GM18520 (cell line): Measurements from ENCODE around the gene CREBBP.
A peak's percentile ranks its signal among the peaks of the same experiment; 100 is the strongest.
"Not testable (repeated sequence)": the region's sequence is repeated elsewhere in the genome, so short reads cannot be mapped to it uniquely, and the experiment has no call there.

ENCODE experiments used
- ATAC-seq: cut with Tn5 transposase; IDR thresholded peaks from one replicate; pipeline ENCODE4 v1.9.1; 2021; ENCODE audit not compliant: unreplicated experiment

The CREBBP gene

GRCh38 chr16:3717235-3718018 is 163.1 kb downstream of the CREBBP start, which contains the start of gene TRAP1:
Gene TRAP1, minus strand, starts transcription at chr16:3717524. Its CDS starts 16 bp downstream, at chr16:3717508.
- peak; percentile 88 for ATAC-seq

GRCh38 chr16:3716831-3717234 is 163.7 kb downstream of the CREBBP start:
- ATAC-seq = peak; percentile 6

GRCh38 chr16:3715430-3715829 is 165.1 kb downstream of the CREBBP start:
- no peak for ATAC-seq

GRCh38 chr16:3714378-3714777 is 166.1 kb downstream of the CREBBP start:
- not testable (repeated sequence) for ATAC-seq

GRCh38 chr16:3713587-3714242 is 166.8 kb downstream of the CREBBP start:
- ATAC-seq = no peak

- ATAC-seq = no peak
These were observed 167.6 kb downstream of the CREBBP start for GRCh38 chr16:3712861-3713372.

- no peak for ATAC-seq
These were observed 174.1 kb downstream of the CREBBP start for GRCh38 chr16:3706253-3707012.

- no peak for ATAC-seq
These were observed 178.4 kb downstream of the CREBBP start for GRCh38 chr16:3702082-3702481.

- no peak for ATAC-seq
These were observed 179.0 kb downstream of the CREBBP start for GRCh38 chr16:3701531-3701930.

- no peak for ATAC-seq
These were observed 181.6 kb downstream of the CREBBP start for GRCh38 chr16:3698941-3699340.

GRCh38 chr16:3696425-3697218 is 183.9 kb downstream of the CREBBP start:
- ATAC-seq = no peak

GRCh38 chr16:3695610-3696369 is 184.7 kb downstream of the CREBBP start:
- ATAC-seq = no peak

GRCh38 chr16:3694051-3694450 is 186.5 kb downstream of the CREBBP start:
- ATAC-seq = no peak

GRCh38 chr16:3691761-3692160 is 188.8 kb downstream of the CREBBP start:
- ATAC-seq = no peak

GRCh38 chr16:3690980-3691720 is 189.4 kb downstream of the CREBBP start:
- no peak for ATAC-seq

GRCh38 chr16:3690470-3690928 is 190.0 kb downstream of the CREBBP start:
- peak; percentile 80 for ATAC-seq

- no peak for ATAC-seq
These were observed 190.8 kb downstream of the CREBBP start for GRCh38 chr16:3689731-3690130.

GRCh38 chr16:3687792-3688191 is 192.7 kb downstream of the CREBBP start:
- no peak for ATAC-seq

GRCh38 chr16:3687021-3687420 is 193.5 kb downstream of the CREBBP start:
- ATAC-seq = no peak
